C4-2B (cell line): ENCODE results near the gene MRTFB.
"Not testable (repeated sequence)": the region's sequence is repeated elsewhere in the genome, so short reads cannot be mapped to it uniquely, and the experiment has no call there.

Experiments used
- H3K27ac ChIP-seq: fragments of 450-650 bp; 2 replicates; pipeline ENCODE4 v1.5.1; 2017
- CTCF ChIP-seq: fragments of 450-650 bp; conservative IDR thresholded peaks from 2 replicates; pipeline ENCODE4 v1.5.1; 2017; ENCODE audit warnings: mild to moderate bottlenecking
- ZFX ChIP-seq: fragments of 450-650 bp; IDR thresholded peaks from 2 replicates; pipeline ENCODE4 v1.6.1; 2017

Gene MRTFB

GRCh38 chr16:14070877-14071575 is at the start of gene MRTFB:
TSS of gene MRTFB (plus strand) at chr16:14071319. CDS start at chr16:14140607, 69,288 bp downstream.
- H3K27ac ChIP-seq, result peak within 1 kb of the TSS; percentile 92
- TF ChIP-seq CTCF, result no peak
- peak; percentile 67 for TF ChIP-seq ZFX

GRCh38 chr16:14023526-14023925 is 47.6 kb upstream of the MRTFB start:
- H3K27ac ChIP-seq, result not testable (repeated sequence)

- H3K27ac ChIP-seq, result no peak overlapping the region
- TF ChIP-seq ZFX, result no peak
- peak; percentile 19 for TF ChIP-seq CTCF
Observed at GRCh38 chr16:14024283-14024682, 46.8 kb upstream of the MRTFB start.

GRCh38 chr16:14026572-14027285 is 44.4 kb upstream of the MRTFB start:
- TF ChIP-seq CTCF (no peak), ZFX (no peak)

GRCh38 chr16:14028202-14028601 is 42.9 kb upstream of the MRTFB start:
- no peak for TF ChIP-seq CTCF
- no peak for TF ChIP-seq ZFX
- H3K27ac ChIP-seq, result no peak overlapping the region

More at GRCh38 chr16:14026572-14027285, 44.4 kb upstream of the MRTFB start:
- H3K27ac ChIP-seq, result no peak overlapping the region

GRCh38 chr16:14029658-14030057 is 41.5 kb upstream of the MRTFB start:
- no peak overlapping the region for H3K27ac ChIP-seq
- TF ChIP-seq CTCF, result no peak
- TF ChIP-seq ZFX, result no peak

GRCh38 chr16:14035092-14035491 is 36.0 kb upstream of the MRTFB start:
- TF ChIP-seq ZFX (no peak), CTCF (no peak)
- no peak overlapping the region for H3K27ac ChIP-seq

GRCh38 chr16:14036889-14037288 is 34.2 kb upstream of the MRTFB start:
- H3K27ac ChIP-seq, result no peak overlapping the region
- no peak for TF ChIP-seq ZFX
- TF ChIP-seq CTCF, result no peak
